HG02798 (cell line): ENCODE measurements around the gene RCSD1.
A peak's percentile ranks its signal among the peaks of the same experiment; 100 is the strongest.
"Not testable (repeated sequence)": the region's sequence is repeated elsewhere in the genome, so short reads cannot be mapped to it uniquely, and the experiment has no call there.

ENCODE experiments used
- ATAC-seq: cut with Tn5 transposase; IDR thresholded peaks from one replicate; pipeline ENCODE4 v1.9.1; 2021; ENCODE audit warnings: mild to moderate bottlenecking; ENCODE audit not compliant: unreplicated experiment, poor library complexity

The RCSD1 gene

GRCh38 chr1:167629681-167630567 is at the start of gene RCSD1:
Gene RCSD1, plus strand, starts transcription at chr1:167630232. Its CDS starts 192 bp downstream, at chr1:167630424.
- ATAC-seq, result peak; percentile 38

- ATAC-seq, result no peak
Observed at GRCh38 chr1:167582064-167582463, 48.0 kb upstream of the RCSD1 start.

GRCh38 chr1:167582722-167583121 is 47.3 kb upstream of the RCSD1 start:
- no peak for ATAC-seq

GRCh38 chr1:167584581-167584980 is 45.5 kb upstream of the RCSD1 start:
- no peak for ATAC-seq

- ATAC-seq, result no peak
Observed at GRCh38 chr1:167587342-167587741, 42.7 kb upstream of the RCSD1 start.

GRCh38 chr1:167587872-167588271 is 42.2 kb upstream of the RCSD1 start:
- no peak for ATAC-seq

- no peak for ATAC-seq
Observed at GRCh38 chr1:167588361-167588760, 41.7 kb upstream of the RCSD1 start.

GRCh38 chr1:167592475-167592874 is 37.6 kb upstream of the RCSD1 start:
- no peak for ATAC-seq

- ATAC-seq, result no peak
Observed at GRCh38 chr1:167593860-167594259, 36.2 kb upstream of the RCSD1 start.

- no peak for ATAC-seq
Observed at GRCh38 chr1:167594822-167595221, 35.2 kb upstream of the RCSD1 start.

- ATAC-seq, result peak; percentile 84
Observed at GRCh38 chr1:167599957-167600581, 30.0 kb upstream of the RCSD1 start.

- ATAC-seq, result no peak
Observed at GRCh38 chr1:167601442-167602383, 28.3 kb upstream of the RCSD1 start.

GRCh38 chr1:167602840-167603239 is 27.2 kb upstream of the RCSD1 start:
- no peak for ATAC-seq

- no peak for ATAC-seq
Observed at GRCh38 chr1:167605576-167605975, 24.5 kb upstream of the RCSD1 start.

GRCh38 chr1:167611983-167612382 is 18.0 kb upstream of the RCSD1 start:
- ATAC-seq, result no peak

GRCh38 chr1:167612587-167613385 is 17.2 kb upstream of the RCSD1 start:
- no peak for ATAC-seq

GRCh38 chr1:167613984-167614383 is 16.0 kb upstream of the RCSD1 start:
- not testable (repeated sequence) for ATAC-seq

GRCh38 chr1:167614851-167615250 is 15.2 kb upstream of the RCSD1 start:
- ATAC-seq, result no peak

- no peak for ATAC-seq
Observed at GRCh38 chr1:167616521-167616920, 13.5 kb upstream of the RCSD1 start.
